GM12878 (cell line): ENCODE measurements around the gene REV1. TPM values are rescaled to one million over a fixed set of nuclear protein-coding genes. Genes with fewer than 3 reads are reported as not detected.

Experiments
- ATAC-seq: fragments of 200-7000 bp; cut with Tn5 transposase; 3 replicates; pipeline ENCODE4 v1.9.1; 2020; ENCODE audit warnings: mild to moderate bottlenecking, moderate library complexity
- BruUV-seq: library from RNA; stranded (reverse); fragments of 400-500 nt; replicated peaks from 2 replicates; lab custom pipeline; 2021; lab: Mats Ljungman, UMichigan
- CTCF ChIA-PET: fragments of 300-600 bp; sonication (Branson Sonifier 250); formaldehyde crosslinking; extraction: SDS; loops from one replicate; lab custom pipeline; 2021; ENCODE audit warnings: inconsistent platforms; lab: Yijun Ruan, JAX
- POLR2A ChIA-PET: fragments of 350-600 bp; formaldehyde crosslinking; extraction: SDS; loops from one replicate; lab custom pipeline; 2021; ENCODE audit warnings: inconsistent platforms; lab: Charles Lee
- RAD21 ChIA-PET: fragments of 300-600 bp; sonication (Branson Sonifier 250); formaldehyde crosslinking; loops from one replicate; lab custom pipeline; 2023; ENCODE audit warnings: antibody characterized with exemption; ENCODE audit not compliant: unreplicated experiment; lab: Charles Lee
- SMC1A ChIA-PET: fragments of 300-600 bp; sonication (Branson Sonifier 250); formaldehyde crosslinking; loops from one replicate; lab custom pipeline; 2023; ENCODE audit not compliant: unreplicated experiment, uncharacterized antibody; lab: Charles Lee
- DNase-seq: peaks from one replicate; pipeline ENCODE4 v3.0.0-alpha.2; 2011; ENCODE audit warnings: low read depth, low spot score
- FAIRE-seq: peaks from 3 replicates; lab custom pipeline; 2011; peaks lifted over from hg19 to GRCh38; lab: Jason Lieb, UNC
- H2AFZ ChIP-seq: 2 replicates; pipeline ENCODE4 v1.6.0; 2011; ENCODE audit warnings: low read depth, low read length, control low read depth; ENCODE audit not compliant: control insufficient read depth
- H3K27ac ChIP-seq: 2 replicates; pipeline ENCODE4 v1.5.1; 2011; ENCODE audit warnings: control low read depth; ENCODE audit not compliant: control insufficient read depth, insufficient read depth
- H3K27me3 ChIP-seq, 2 experiments: replicated peaks in 1 of 2; 2 replicates each; pipeline versions ENCODE4 v1.6.0 to v1.6.1; 2011; ENCODE audit warnings: low read length in 1 of 2; ENCODE audit not compliant: control insufficient read depth in 2 of 2, insufficient read depth in 2 of 2
- H3K36me3 ChIP-seq, 2 experiments: 2 replicates each; pipeline ENCODE4 v1.5.1; 2011; ENCODE audit warnings: low read length in 1 of 2; ENCODE audit not compliant: control insufficient read depth in 2 of 2, insufficient read depth in 2 of 2
- H3K4me1 ChIP-seq: 2 replicates; pipeline ENCODE4 v1.6.1; 2011; ENCODE audit warnings: mild to moderate bottlenecking, low read length, moderate library complexity, mixed read lengths; ENCODE audit not compliant: control insufficient read depth, insufficient read depth
- H3K4me2 ChIP-seq: 2 replicates; pipeline ENCODE4 v1.6.0; 2011; ENCODE audit warnings: control low read depth; ENCODE audit not compliant: control insufficient read depth, insufficient read depth
- H3K4me3 ChIP-seq: fragments of 200-600 bp; sonication (generic); 2 replicates; pipeline ENCODE4 v1.5.1; 2016
- H3K79me2 ChIP-seq: 2 replicates; pipeline ENCODE4 v1.6.0; 2011; ENCODE audit warnings: low read length; ENCODE audit not compliant: control insufficient read depth, insufficient read depth
- H3K9ac ChIP-seq: 2 replicates; pipeline ENCODE4 v1.8.0; 2011; ENCODE audit warnings: low read length, control low read depth, mixed read lengths; ENCODE audit not compliant: control insufficient read depth, insufficient read depth
- H3K9me3 ChIP-seq: replicated peaks from 3 replicates; pipeline ENCODE4 v1.5.1; 2011; ENCODE audit warnings: mild to moderate bottlenecking, low read length; ENCODE audit not compliant: control insufficient read depth, insufficient read depth
- H4K20me1 ChIP-seq: 2 replicates; pipeline ENCODE4 v1.6.0; 2011; ENCODE audit not compliant: control insufficient read depth, insufficient read depth
- CREB1 ChIP-seq: IDR thresholded peaks from 2 replicates; pipeline ENCODE4 v1.6.1; 2012; ENCODE audit warnings: low read depth, mild to moderate bottlenecking, inconsistent platforms
- IKZF1 ChIP-seq: fragments of 450-650 bp; conservative IDR thresholded peaks from 2 replicates; pipeline ENCODE4 v1.6.1; 2017; ENCODE audit warnings: antibody characterized with exemption, mild to moderate bottlenecking
- IKZF2 ChIP-seq, 2 experiments: fragments of 450-650 bp; IDR thresholded peaks; 2 replicates each; pipeline ENCODE4 v1.6.1; 2017; ENCODE audit warnings: mild to moderate bottlenecking in 2 of 2, moderate library complexity in 2 of 2
- IRF4 ChIP-seq: IDR thresholded peaks from 2 replicates; pipeline ENCODE4 v1.6.1; 2011; ENCODE audit warnings: low read depth, low read length
- KAT2A ChIP-seq: conservative IDR thresholded peaks from 2 replicates; pipeline ENCODE4 v1.6.1; 2011; ENCODE audit warnings: low read depth, low read length; ENCODE audit not compliant: control insufficient read depth
- LARP7 ChIP-seq: fragments of 450-650 bp; IDR thresholded peaks from 2 replicates; pipeline ENCODE4 v1.6.1; 2017; ENCODE audit warnings: mild to moderate bottlenecking
- NR2C2 ChIP-seq: IDR thresholded peaks from 2 replicates; pipeline ENCODE4 v1.6.1; 2011; ENCODE audit warnings: borderline replicate concordance, low read depth; ENCODE audit not compliant: control insufficient read depth, insufficient read length
- POLR2AphosphoS2 ChIP-seq: IDR thresholded peaks from 2 replicates; pipeline ENCODE4 v1.6.1; 2011; ENCODE audit warnings: low read depth, mild to moderate bottlenecking, low read length, improper control_type of control experiment, moderate library complexity
- RCOR1 ChIP-seq: conservative IDR thresholded peaks from 2 replicates; pipeline ENCODE4 v1.6.1; 2012; ENCODE audit warnings: low read depth, low read length, improper control_type of control experiment
- SIX5 ChIP-seq: IDR thresholded peaks from 2 replicates; pipeline ENCODE4 v1.6.1; 2011; ENCODE audit warnings: mild to moderate bottlenecking, low read depth, low read length, moderate library complexity; ENCODE audit not compliant: severe bottlenecking
- SMARCA5 ChIP-seq: fragments of 450-650 bp; IDR thresholded peaks from 2 replicates; pipeline ENCODE4 v1.6.1; 2017; ENCODE audit warnings: mild to moderate bottlenecking
- STAT3 ChIP-seq: IDR thresholded peaks from 2 replicates; pipeline ENCODE4 v1.6.1; 2011; ENCODE audit warnings: low read depth, low read length, improper control_type of control experiment
- SUZ12 ChIP-seq: fragments of 200-600 bp; sonication (generic); IDR thresholded peaks from one replicate; pipeline ENCODE4 v1.6.1; 2018; ENCODE audit warnings: antibody characterized with exemption, mild to moderate bottlenecking; ENCODE audit not compliant: unreplicated experiment
- ZNF217 ChIP-seq: fragments of 450-650 bp; IDR thresholded peaks from 2 replicates; pipeline ENCODE4 v1.6.1; 2017; ENCODE audit warnings: antibody characterized with exemption, mild to moderate bottlenecking
- WGBS: methylation state at CpG from one replicate; pipeline ENCODE4 v1.1.6; 2016; ENCODE audit warnings: low lambda C conversion rate; ENCODE audit not compliant: insufficient replicate concordance, insufficient coverage; ENCODE audit errors: missing lambda C conversion rate; 5-methylcytosine and 5-hydroxymethylcytosine counted together
- in situ Hi-C: fragments of 300-500 bp; cut with MboI; formaldehyde crosslinking; loops from 9 replicates; pipeline ENCODE4 v1.14.3; 2018; ENCODE audit warnings: mixed read lengths
- intact Hi-C: fragments of 100-400 bp; cut with micrococcal nuclease; formaldehyde crosslinking; loops from one replicate; pipeline ENCODE4 v1.14.2; 2022; ENCODE audit not compliant: unreplicated experiment
- polyA plus RNA-seq, 11 experiments: library from polyadenylated mRNA; depleted of rRNA in 4 of 11; unstranded in 6 of 11; stranded (reverse) in 5 of 11; fragments of >200 nt; fragmentation: Nextera tagmentation in 4 of 11; fragmentation: Illumina TruSeq in 1 of 11; extraction: Ambion mirVana in 4 of 11; extraction: Trizol in 1 of 11; gene quantifications; 1 replicate in 1 of 11; 2 replicates in 10 of 11; pipeline versions ENCODE4 v1.2.1 to v1.2.3, GENCODE V29; 2011 to 2016; ENCODE audit warnings: inconsistent platforms in 2 of 11, missing spikeins in 2 of 11, low read depth in 1 of 11
- total RNA-seq, 4 experiments: library from RNA; depleted of rRNA in 3 of 4; stranded (reverse); fragments of >200 nt in 3 of 4; fragmentation: Illumina TruSeq in 1 of 4; extraction: Trizol in 1 of 4; gene quantifications; 2 replicates each; pipeline versions ENCODE4 v1.2.1 to v1.2.3, GENCODE V29; 2013 to 2021
- TF ChIP-seq, protein P1 (sequence below): IDR thresholded peaks from 2 replicates; pipeline ENCODE4 v1.6.1; 2011; ENCODE audit warnings: low read depth, low read length, improper control_type of control experiment, borderline replicate concordance

REV1 gene
- total and polyA plus RNA-seq, 10 of the 15 experiments (the other 5 are each of a cell fraction or from before 2014, with no cell fraction given): 11.3 to 46.8 (median 29.0) TPM

GRCh38 chr2:99404797-99405669 is 84.8 kb downstream of the REV1 start:
- DNase-seq (no peak), FAIRE-seq (no peak), ATAC-seq (no peak)
- Histone ChIP-seq H3K9me3 (no peaks in the 10 kb centered on the region), H3K4me1 (no peaks in the 10 kb centered on the region), H3K79me2 (no peaks in the 10 kb centered on the region), H3K9ac (no peak overlapping the region), H2AFZ (no peak overlapping the region), H3K36me3 (peaks cover 4 to 33% of the 10 kb centered on the region in 2 experiments), H3K4me2 (no peak overlapping the region), H3K4me3 (no peak overlapping the region), H4K20me1 (no peaks in the 10 kb centered on the region), H3K27me3 (no peaks in the 10 kb centered on the region), H3K27ac (no peak overlapping the region)
- intact Hi-C loops (no loop called here), in situ Hi-C loops (no loop called here)
- TF ChIP-seq POLR2AphosphoS2 (no peak), STAT3 (no peak), NR2C2 (no peak), IRF4 (no peak), IKZF2 (IDR thresholded peaks at IDR 0.05) (no peak), SIX5 (no peak), KAT2A (no peak), SUZ12 (no peak), RCOR1 (no peak), IKZF1 (no peak), SMARCA5 (no peak), CREB1 (no peak), ZNF217 (no peak), LARP7 (no peak)
- TF ChIP-seq, protein P1, sequence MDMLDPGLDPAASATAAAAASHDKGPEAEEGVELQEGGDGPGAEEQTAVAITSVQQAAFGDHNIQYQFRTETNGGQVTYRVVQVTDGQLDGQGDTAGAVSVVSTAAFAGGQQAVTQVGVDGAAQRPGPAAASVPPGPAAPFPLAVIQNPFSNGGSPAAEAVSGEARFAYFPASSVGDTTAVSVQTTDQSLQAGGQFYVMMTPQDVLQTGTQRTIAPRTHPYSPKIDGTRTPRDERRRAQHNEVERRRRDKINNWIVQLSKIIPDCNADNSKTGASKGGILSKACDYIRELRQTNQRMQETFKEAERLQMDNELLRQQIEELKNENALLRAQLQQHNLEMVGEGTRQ: no peak
- WGBS: 69% methylated on average over 5 of the region's 5 CpGs
- RAD21 ChIA-PET: no interaction called here
- POLR2A ChIA-PET: interaction anchor here (0.5 to 1.2 kb wide), 2 partner anchors 16 to 1739 kb away, joined by 3 read pairs; no protein-coding TSS in a partner anchor
- CTCF ChIA-PET: interaction anchor here (0.5 to 0.7 kb wide), 2 partner anchors 24 to 86 kb away, joined by 3 read pairs; no protein-coding TSS in a partner anchor
- no TSS peak for BruUV-seq
- SMC1A ChIA-PET: no interaction called here
